Inferior parietal cortex (tissue), 1 donor: ENCODE measurements around the gene SNX30.

ENCODE experiments used
- DNase-seq: peaks from one replicate; pipeline ENCODE4 v3.0.0-alpha.2; 2016; ENCODE audit errors: extremely low spot score

The SNX30 gene

DNA sequence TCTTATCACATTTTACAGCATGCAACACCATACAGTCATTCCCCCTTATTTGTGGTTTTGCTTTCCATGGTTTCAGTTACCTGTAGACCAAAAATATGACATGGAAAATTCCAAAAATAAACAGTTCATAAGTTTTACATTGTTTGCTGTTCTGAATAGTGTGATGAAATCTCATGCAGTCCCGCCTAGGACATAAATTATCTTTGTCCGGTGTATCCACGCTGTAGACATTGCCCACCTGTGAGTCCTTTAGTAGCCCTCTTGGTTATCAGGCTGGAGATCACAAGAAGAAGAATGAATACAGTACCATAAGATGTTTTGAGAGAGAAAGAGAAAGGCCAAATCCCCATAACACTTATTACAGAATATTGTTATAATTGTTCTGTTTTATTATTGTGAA is 72.1 kb downstream of the SNX30 start:
- no peak for DNase-seq

DNA sequence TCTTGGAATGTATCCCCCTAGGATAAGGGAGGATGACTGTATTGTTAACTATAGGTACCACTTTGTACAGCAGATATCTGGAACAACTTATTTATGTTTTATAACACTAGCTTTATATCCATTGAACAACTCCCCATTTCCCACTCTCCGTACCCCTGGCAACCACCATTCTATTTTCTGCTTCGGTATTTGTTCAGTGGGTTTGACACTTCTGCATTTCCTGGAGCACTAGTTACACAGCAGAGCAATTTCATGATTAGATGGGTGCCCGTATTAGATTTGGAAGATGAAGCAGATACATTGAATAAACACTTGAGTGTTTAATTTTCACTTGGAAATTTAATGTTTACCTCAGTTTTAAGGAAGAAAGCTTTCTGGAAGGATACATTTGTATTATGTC is 72.7 kb downstream of the SNX30 start:
- DNase-seq, result no peak

DNA sequence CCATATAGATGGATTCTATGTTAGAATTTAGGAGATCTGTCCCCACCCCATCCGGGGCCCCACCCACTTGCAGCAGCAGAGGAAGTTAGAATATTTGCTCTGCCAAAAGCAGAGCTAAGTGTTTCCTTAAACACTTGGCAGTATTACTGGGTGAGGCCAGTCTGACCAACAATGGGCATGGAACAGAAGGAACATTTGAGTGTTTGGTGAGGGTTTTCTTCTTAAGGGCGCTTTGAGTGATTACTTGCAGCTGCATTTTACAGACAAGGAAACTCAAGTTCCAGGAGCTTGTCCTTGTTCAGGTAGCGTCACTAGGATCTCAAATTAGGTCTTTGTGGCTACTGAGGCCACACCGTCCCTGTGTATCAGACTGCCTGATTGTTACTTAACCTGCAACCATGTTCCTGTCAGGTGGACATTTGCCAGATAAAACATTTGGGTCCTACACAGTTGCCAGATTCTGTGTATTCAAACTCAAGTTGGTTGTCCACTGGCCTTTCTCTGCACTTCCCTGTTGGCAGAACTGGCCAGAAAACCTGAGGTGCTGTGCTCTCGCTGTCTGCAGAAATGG is 80.8 kb downstream of the SNX30 start:
- DNase-seq, result no peak

DNA sequence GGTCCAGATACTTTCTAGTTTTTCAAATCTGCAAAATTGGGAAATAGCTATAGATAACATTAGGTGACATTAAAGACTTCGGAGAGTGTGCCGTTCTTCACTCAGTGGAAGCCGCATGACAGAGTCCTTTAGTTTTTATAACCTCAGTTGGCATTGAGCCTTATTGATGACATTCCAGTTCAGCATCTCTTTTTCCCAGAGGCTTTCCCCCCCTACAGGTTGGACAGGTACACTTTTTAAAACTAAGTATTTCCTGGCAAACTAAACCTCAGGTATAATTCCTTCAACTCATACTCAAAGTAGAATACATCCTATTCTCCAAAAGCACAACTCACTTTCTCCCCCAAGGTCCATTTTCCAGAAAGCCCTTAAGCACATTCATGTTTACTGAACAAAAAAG is 81.4 kb downstream of the SNX30 start:
- DNase-seq, result no peak

DNA sequence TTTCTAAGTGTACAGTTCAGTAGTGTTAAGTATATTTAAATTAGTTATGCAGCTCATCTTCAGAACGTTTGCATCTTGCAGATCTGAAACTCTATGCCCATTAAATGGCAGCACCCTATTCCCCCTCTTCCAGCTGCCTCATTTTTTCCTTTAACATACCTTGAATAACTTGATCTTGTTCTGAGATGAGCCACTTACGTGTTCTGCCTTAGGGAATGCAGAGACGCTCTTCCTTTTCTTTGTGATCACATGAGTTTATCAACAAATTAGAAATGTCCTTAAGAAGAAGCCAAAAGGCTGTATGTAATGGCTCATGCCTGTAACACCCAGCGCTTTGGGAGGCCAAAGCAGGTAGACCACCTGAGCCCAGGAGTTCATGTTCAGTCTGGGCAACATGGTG is 82.5 kb downstream of the SNX30 start:
- DNase-seq, result no peak

DNA sequence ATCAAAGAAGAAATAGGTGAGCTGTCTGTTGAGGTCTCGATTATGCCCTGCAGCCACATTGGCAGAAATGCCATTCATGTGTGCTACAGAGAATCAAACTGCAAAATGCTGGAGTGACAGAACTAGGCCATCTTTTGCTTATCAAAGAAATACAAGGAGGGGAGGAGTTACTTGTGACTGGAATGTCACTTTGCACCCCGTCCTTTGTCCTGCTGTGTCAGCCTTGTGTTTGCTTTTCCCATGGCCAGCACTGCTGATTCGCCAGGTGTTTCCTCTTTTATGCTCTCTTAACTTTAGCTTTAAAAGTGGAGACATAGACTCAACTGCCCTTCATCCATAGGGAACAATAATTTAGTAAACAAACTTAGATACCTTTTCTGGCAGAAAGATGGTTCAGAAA is 85.8 kb downstream of the SNX30 start:
- DNase-seq, result no peak

GRCh38 chr9:112838342-112838741 is 87.8 kb downstream of the SNX30 start:
- no peak for DNase-seq

DNA sequence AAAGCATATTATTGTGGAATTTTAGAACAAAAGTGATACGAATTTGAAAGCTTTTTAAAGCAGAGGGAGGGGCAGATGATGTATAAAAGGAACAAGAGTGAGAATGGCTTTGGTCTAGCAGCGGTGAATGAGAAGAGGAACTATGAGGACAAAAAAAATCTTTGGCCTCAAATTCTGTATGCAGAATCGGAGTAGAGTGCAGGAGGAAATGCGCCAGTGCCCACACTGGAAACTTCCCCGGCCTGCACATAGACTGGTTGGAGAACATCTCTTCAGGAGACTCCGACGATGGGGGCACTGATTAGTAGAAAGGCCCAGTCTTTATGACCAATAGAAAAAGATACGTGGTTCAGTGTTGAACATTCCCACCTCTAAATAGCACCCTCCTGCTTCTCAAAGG is 88.8 kb downstream of the SNX30 start:
- no peak for DNase-seq

DNA sequence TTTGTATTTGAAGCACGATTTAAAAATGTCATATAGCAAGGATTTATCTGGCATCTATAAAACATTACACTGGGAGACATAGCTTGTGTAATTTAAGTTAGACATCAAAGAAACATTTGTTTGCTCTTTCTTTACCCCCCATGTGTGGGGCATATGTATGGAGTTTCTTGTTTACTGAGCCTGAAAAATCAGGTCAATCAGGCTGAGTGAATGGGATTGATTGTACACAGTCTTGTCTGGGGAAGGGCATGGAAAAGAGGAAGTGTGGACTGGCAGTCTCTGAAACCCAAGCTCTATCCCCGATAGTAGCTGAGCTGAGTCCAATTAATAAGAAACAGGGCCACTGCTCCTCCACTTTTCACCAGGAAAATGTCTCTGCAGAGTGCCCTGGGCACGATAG is 90.7 kb downstream of the SNX30 start:
- peak; percentile 52 for DNase-seq

DNA sequence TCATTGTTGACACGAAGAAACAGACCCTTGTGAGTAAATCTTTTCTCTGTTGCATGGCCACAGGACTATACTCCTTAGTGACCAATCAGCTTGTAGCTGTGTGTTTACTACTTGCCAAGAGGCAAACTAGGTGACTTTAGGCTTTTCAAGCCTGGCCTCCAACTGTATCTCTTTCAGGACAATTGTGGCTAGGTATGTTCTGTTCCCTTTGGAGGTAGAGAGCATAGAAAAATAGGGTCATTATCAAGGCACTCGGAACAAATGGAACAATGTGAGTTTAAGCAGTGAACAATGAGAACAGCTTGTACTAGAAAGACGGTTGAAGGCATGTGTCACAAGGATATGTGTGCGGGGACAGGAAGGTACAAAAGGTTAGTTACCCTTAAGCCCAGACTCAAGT is 92.0 kb downstream of the SNX30 start:
- no peak for DNase-seq

- DNase-seq, result peak; percentile 87
Measured at GRCh38 chr9:112844771-112845542, 94.4 kb downstream of the SNX30 start.

DNA sequence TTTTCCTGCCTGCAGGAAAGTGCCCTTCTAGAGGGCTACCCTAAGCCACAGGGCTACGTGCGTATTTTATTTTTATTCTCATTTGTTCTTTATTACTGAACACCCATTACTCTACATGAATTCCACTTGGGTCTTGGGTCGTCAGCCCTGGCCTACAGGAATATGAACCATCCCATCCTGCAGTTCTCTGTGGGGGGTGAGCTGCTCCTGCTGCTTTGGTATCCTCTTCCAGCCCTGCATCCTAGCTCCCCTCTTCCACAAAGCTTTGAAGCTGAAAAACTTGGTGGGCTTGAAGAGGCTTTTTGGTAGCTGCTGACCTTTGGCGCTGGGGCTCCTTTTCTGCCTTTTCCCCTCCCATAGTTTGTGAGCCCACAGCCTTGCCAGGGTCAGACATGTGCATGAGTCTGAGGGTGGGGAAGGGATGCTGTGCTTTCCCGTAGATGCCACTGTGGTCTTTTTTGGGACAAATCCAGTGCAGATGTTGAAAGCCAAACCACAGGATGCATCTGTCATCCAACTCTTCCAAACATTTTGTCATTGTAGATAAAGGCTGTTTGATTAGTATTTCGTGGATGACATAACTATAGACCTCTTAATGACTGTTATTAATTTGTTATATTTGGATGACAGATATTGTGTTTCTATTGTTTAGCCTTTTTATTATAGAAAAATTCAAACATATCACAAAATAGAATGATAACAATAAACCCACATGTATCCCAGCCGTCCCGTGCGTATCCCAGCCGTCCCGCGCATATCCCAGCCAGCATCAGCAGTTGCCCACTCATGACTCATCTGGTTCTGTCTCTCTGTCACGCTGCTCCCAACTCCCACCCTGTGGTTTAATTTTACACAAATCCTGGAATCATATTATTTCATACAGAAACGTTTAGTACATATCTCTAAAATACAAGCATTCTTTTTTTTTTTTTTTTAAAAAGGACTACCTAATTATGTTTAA is 96.2 kb downstream of the SNX30 start:
- no peak for DNase-seq

DNA sequence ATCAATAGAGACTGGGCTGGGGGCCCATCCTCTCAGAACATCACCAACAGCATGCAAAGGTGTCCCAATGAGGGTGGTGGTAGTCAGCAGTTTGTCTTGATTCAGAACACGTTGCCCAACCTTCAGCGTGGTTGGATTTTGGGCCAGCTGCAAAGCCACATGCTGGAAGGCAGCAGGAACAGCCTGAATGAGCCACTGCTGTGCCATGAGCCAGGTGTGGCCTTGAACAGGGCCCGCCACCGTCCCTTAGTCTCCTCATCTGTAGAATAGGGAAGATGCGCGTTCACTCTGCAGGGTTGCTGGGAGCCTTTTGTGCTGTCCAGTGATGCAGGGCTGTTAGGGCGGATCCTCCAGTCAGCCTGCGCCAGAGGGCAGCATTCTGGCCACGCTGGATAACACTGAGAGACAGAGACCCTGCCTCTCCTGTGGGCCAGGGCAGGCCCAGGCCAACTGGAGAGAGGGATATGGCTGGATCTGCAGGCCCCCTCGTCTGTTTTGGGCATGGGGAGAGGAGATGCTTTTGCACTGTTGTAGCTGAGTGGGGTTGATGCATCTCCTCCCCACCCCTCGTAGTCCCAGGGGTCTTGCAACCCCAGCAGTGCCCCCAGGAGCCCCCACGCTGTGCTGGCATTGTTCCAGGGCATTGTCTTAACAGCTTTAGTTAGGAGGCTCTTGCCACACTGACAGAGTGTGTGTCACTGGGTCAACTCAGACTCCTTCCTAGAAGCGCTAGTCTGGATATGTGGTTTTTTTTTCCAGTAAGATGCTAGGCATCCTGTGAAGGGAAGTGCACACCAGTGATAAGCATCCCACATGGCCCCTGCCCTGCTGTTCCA is 98.0 kb downstream of the SNX30 start:
- DNase-seq, result no peak

DNA sequence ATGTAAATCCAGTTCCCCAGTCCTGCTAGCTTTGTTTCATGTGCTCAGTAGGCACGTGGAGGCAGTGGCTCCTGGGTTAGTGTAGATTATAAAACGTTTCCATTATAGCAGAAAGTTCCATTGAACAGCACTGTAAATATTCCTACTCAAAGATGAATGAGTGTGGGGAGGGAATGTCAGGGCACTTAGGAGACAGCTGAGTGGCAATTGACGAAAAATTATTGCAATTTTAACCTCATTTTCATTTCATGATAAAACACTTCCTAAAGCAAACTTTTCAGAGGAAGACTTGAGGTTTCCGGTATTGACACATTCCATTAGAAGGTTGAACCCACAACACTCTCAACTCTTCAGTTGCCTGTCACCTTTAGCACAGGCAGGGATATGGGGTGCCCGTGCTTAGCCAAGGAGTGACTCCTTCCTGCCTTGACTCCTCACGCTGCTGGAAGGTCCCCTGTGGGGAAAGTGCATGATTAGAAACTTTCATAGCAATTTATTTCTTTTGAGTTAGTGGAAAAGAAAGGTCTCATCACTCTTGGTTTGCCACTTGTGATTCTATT is 98.9 kb downstream of the SNX30 start:
- DNase-seq, result no peak

DNA sequence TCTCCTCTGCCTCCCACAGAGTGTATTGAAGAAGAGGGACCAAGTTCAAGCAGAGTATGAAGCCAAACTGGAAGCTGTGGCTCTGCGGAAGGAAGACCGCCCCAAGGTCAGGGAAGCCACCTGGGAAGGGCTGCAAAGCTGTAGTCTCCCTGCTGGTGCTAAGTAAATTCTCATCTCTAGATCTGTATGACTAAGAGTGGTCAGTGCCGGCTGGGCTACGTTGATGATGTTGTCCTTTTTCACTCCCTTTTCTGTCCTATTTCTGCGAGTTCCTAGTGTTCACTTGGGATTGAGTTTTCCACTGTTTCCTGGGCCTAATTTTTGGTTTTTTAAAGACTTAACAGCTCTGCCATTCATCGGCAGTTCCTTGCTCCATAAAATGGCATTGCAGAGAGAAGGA is 100.3 kb downstream of the SNX30 start:
- no peak for DNase-seq

DNA sequence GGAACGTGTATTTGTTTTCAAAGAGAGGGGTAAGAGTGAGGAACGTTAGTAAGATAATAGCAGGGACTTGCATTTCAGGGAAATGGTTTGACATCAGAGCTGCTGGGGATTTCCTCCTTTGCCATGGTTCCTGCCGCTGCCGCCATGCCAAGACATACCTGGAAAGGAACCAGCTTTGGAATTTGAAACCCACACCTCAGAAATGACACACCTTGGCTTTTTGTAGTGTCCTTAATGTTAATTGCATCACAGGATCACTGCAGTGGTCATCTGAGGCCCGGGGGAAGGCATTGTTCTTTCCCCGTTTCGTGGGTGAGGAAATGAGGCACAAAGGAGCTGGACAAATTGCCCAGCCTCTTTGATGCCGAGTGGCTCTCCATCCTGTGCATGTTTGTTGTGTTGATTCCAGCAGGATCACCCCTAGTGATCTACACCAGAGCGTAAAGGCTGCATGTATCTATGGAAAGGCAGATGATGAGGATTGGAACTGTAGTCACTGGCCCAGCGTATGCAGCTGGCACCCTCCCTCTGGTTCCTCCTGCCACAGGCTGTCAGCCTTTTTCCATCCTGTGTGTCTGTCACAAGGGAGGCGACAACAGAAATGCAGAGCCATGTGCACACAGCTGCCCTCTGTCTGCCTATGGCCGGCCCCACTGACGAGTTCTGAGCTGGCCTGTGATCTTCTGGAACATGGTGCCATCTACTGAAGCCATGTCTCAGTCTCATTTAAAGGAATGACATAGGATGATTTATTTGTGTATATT is 102.4 kb downstream of the SNX30 start:
- DNase-seq, result peak; percentile 47

GRCh38 chr9:112853882-112854585 is 103.5 kb downstream of the SNX30 start:
- DNase-seq, result no peak

DNA sequence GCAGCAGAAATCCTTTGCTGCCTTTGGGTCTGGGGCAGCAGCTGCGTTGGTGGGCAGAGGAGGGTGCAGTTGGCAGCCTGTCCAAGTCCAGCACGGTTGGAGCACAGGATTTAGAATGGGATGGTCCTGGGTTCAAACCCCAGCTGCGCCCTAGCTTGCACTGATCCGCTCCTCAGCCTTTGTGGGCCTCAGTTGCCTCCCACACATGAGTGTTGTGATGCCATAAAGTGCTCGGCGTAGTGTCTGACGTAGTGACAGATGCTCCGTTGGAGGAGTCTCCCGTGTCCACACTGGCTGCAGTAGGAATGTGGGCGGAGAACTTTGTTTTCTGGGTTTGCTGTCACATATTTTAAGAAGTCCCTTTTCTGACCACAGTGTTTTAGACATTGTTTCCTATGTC is 104.1 kb downstream of the SNX30 start:
- DNase-seq, result no peak

DNA sequence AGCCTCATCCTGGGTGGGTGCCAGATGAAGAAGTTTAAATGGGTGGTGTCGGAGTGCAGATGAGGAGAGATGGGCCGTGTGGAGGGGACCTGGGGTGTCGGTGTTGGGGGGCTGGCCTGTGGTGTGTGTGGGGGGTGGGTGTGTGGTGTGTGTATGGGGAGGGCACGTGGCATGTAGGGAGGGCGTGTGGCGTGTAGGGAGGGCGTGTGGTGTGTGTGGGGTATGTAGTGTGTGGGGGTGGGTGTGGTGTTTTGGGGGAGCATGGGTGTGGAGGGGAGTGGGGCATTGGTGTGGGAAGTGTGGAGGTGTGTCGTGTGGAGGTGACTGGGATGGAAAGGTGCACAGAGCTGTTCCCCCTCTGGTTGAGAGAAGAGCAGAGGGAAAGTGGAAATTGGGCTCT is 105.6 kb downstream of the SNX30 start:
- no peak for DNase-seq

GRCh38 chr9:112856843-112857242 is 106.3 kb downstream of the SNX30 start:
- no peak for DNase-seq
